Common myeloid progenitor, CD34-positive (primary cell): ENCODE data around the gene MXD1. TPM values are rescaled to one million over a fixed set of nuclear protein-coding genes. Genes with fewer than 3 reads are reported as not detected.
"Not testable (repeated sequence)": the region's sequence is repeated elsewhere in the genome, so short reads cannot be mapped to it uniquely, and the experiment has no call there.

ENCODE experiments used
- CTCF ChIA-PET: fragments of 350-600 bp; sonication (Branson Sonifier 250); formaldehyde crosslinking; loops from one replicate; lab custom pipeline; 2021; ENCODE audit warnings: antibody characterized with exemption; lab: Charles Lee
- POLR2A ChIA-PET: fragments of 350-600 bp; sonication (Branson Sonifier 250); formaldehyde crosslinking; loops from one replicate; lab custom pipeline; 2021; ENCODE audit warnings: antibody characterized with exemption; lab: Charles Lee
- DNase-seq, 3 donors: peaks; one replicate each; pipeline versions ENCODE4 v3.0.0 to v3.0.0-alpha.2; 2013
- H3K27ac ChIP-seq, 2 experiments: 1 replicate in 1 of 2; 2 replicates in 1 of 2; pipeline ENCODE4 v1.7.0; 2013; ENCODE audit warnings: inconsistent platforms in 2 of 2, low read length in 2 of 2, mild to moderate bottlenecking in 2 of 2, low read depth in 1 of 2, moderate library complexity in 1 of 2; ENCODE audit not compliant: severe bottlenecking in 2 of 2, insufficient read depth in 1 of 2, poor library complexity in 1 of 2
- H3K27me3 ChIP-seq, 5 experiments: replicated peaks in 2 of 5; 1 replicate in 3 of 5; 2 replicates in 2 of 5; pipeline versions ENCODE4 v1.6.1 to v1.7.0; 2013; ENCODE audit warnings: low read length in 4 of 5, mild to moderate bottlenecking in 2 of 5, moderate library complexity in 2 of 5, inconsistent platforms in 1 of 5; ENCODE audit not compliant: insufficient read depth in 5 of 5, control insufficient read depth in 4 of 5
- H3K36me3 ChIP-seq, 4 experiments: 1 replicate in 2 of 4; 2 replicates in 2 of 4; pipeline versions ENCODE4 v1.6.1 to v1.7.0; 2013; ENCODE audit warnings: low read length in 3 of 4, control low read depth in 1 of 4, mild to moderate bottlenecking in 1 of 4; ENCODE audit not compliant: control insufficient read depth in 4 of 4, insufficient read depth in 4 of 4
- H3K4me1 ChIP-seq, 4 experiments: 1 replicate in 3 of 4; 2 replicates in 1 of 4; pipeline versions ENCODE4 v1.6.1 to v1.7.1; 2013; ENCODE audit warnings: low read length in 3 of 4, mild to moderate bottlenecking in 3 of 4, control low read depth in 1 of 4, inconsistent platforms in 1 of 4, moderate library complexity in 1 of 4; ENCODE audit not compliant: control insufficient read depth in 4 of 4, insufficient read depth in 4 of 4; ENCODE audit errors: control extremely low read depth in 1 of 4
- H3K4me3 ChIP-seq, 7 experiments: 1 replicate in 4 of 7; 2 replicates in 3 of 7; pipeline versions ENCODE4 v1.5.1 to v1.7.0; 2013; ENCODE audit warnings: mild to moderate bottlenecking in 7 of 7, low read length in 6 of 7, moderate library complexity in 6 of 7, inconsistent platforms in 2 of 7, low read depth in 2 of 7, control low read depth in 1 of 7; ENCODE audit not compliant: insufficient read depth in 4 of 7, control insufficient read depth in 1 of 7; ENCODE audit errors: extremely low read depth in 1 of 7
- H3K9me3 ChIP-seq, 5 experiments: 1 replicate in 4 of 5; 2 replicates in 1 of 5; pipeline versions ENCODE4 v1.6.1 to v1.7.1; 2013; ENCODE audit warnings: low read length in 4 of 5, mild to moderate bottlenecking in 2 of 5, inconsistent platforms in 1 of 5, low read depth in 1 of 5, moderate library complexity in 1 of 5; ENCODE audit not compliant: control insufficient read depth in 4 of 5, insufficient read depth in 2 of 5; ENCODE audit errors: control extremely low read depth in 1 of 5
- WGBS: methylation state at CpG from one replicate; pipeline ENCODE4 v1.1.5; 2013; ENCODE audit not compliant: insufficient coverage; 5-methylcytosine and 5-hydroxymethylcytosine counted together
- polyA plus RNA-seq: library from polyadenylated mRNA; unstranded; fragments of 120-200 nt; gene quantifications from one replicate; pipeline ENCODE4 v1.2.1, GENCODE V29; 2013

MXD1 gene, protein sequence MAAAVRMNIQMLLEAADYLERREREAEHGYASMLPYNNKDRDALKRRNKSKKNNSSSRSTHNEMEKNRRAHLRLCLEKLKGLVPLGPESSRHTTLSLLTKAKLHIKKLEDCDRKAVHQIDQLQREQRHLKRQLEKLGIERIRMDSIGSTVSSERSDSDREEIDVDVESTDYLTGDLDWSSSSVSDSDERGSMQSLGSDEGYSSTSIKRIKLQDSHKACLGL
- 46.8 TPM for polyA plus RNA-seq

DNA sequence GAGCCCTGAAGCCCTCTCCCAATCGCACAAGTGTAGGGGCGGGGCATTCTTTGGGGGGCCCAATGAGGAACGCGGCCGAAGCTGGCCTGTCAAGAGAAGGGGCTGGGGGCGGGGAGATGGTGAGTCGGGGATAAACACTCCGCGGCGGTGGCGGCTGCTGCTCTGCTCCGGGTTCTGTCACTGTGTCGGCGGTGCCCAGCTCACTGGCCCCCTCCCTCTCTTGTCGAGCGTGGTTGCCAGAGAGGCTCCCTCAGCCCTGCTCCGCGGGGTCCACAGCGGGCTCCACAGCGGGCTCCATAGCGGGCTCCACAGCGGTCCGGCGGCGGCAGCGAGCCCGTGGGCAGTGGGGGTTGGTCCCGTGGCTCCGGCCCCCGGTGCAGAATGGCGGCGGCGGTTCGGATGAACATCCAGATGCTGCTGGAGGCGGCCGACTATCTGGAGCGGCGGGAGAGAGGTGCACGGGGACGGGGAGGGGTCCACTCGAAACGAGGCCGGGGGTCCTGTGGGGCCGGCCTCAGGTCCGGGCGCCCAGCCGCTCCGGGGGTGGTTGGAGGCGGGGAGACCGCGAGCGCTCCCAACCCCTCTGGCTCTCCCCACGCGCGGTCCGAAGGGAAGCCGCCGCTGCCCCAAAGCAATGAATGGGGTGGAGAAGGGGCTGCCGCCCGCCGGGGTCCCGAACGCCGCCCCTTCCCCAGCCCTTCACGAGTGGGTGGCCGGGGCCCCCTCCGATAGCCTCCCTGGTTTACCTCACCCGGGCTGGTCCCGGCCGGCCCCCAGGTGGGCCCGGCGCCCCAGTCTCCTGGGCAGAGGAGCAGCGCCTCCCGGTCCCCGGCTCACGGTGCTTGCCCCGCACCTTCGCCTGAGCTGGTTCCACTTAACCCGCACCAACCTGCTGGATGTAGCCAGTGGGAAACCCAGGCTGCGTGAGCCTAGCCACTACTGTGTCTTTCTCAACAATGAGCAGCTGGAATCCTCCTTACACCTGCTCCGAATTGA is at the start of gene MXD1:
Gene MXD1, plus strand, starts transcription at position 160 of the 996 bp plus-strand sequence. Its CDS starts 222 bp downstream, at position 382.
- Histone ChIP-seq H3K27ac (peak within 1 kb of the TSS; percentile 72 to 90), H3K4me3 (peak within 1 kb of the TSS; percentile 84 to 92 (median 87)), H3K36me3 (peaks cover 0 to 17% (median 5%) of the 10 kb centered on the region in 4 experiments), H3K4me1 (peaks cover 6 to 49% (median 32%) of the 10 kb centered on the region in 4 experiments), H3K27me3 (no peaks in the 10 kb centered on the region), H3K9me3 (no peaks in the 10 kb centered on the region)
- WGBS: under 1% methylated on average over 34 of the region's 81 CpGs
- DNase-seq: no peak
- CTCF ChIA-PET: interaction anchor here (0.6 to 6.8 kb wide), 19 partner anchors 19 to 386 kb away, joined by 3 to 96 read pairs (median 3); partner anchors contain the start of genes C2orf42 and FAM136A
- POLR2A ChIA-PET: interaction anchor here (0.6 to 2.4 kb wide), 22 partner anchors 9 to 378 kb away, joined by 3 to 18 read pairs (median 4); partner anchors contain the start of genes SNRNP27 and SNRPG

DNA sequence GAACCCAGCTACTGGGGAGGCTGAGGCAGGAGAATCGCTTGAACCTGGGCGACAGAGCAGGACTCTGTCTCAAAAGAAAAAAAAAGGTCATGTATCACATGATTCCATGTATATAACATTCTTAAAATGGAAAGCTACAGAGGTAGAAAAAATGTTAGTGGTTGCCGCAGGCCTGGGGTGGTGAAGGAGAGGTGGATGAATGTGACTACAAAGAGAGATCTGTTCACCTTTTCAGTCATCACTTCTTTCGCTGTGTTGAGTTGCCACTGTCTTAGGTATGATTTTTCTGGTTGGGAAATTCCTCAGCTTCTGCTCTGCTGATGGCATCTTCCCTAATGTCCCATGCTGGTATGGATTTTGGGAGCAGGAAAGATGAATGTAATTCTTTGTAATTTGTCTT is 26.5 kb upstream of the MXD1 start:
- Histone ChIP-seq H3K4me3 (no peak overlapping the region), H3K27me3 (no peaks in the 10 kb centered on the region), H3K27ac (no peak overlapping the region), H3K9me3 (no peaks in the 10 kb centered on the region), H3K4me1 (peaks cover 0 to 2% (median 2%) of the 10 kb centered on the region in 4 experiments), H3K36me3 (no peaks in the 10 kb centered on the region)
- DNase-seq: no peak
- ChIA-PET CTCF (interaction anchor here (1.3 kb wide), 1 partner anchor 24 kb away, joined by 3 read pairs; no protein-coding TSS in a partner anchor), POLR2A (interaction anchor here (0.6 kb wide), 1 partner anchor 1061 kb away, joined by 3 read pairs; no protein-coding TSS in a partner anchor)
- WGBS: no CpG with 5 or more reads among the region's 4 CpGs

DNA sequence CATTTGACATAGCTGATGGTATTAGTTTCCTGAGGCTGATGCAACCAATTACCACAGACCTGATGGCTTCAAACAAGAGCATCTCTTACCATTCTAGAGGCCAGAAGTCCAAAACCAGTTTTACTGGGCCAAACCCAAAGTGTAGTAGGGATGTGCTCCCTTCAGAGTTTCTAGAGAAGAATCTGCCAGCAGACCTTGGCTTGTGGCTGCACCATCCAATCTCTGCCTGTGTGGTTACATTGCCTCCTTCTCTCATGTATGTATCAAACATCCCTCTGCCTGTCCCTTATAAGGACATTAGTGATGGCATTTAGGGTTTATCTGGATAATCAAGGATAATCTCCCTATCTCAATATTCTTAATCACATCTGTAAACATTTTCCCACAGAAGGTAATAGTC is 25.6 kb upstream of the MXD1 start:
- ChIA-PET POLR2A (interaction anchor here (0.6 kb wide), 1 partner anchor 1060 kb away, joined by 3 read pairs; no protein-coding TSS in a partner anchor), CTCF (interaction anchor here (0.6 to 1.3 kb wide), 3 partner anchors 9 to 139 kb away, joined by 3 to 4 read pairs (median 3); no protein-coding TSS in a partner anchor)
- no peak overlapping the region for H3K27ac ChIP-seq
- H3K27me3 ChIP-seq: no peaks in the 10 kb centered on the region
- no peak for DNase-seq
- no peaks in the 10 kb centered on the region for H3K36me3 ChIP-seq
- H3K4me1 ChIP-seq: peaks cover 0 to 5% (median 4%) of the 10 kb centered on the region in 4 experiments
- H3K9me3 ChIP-seq: no peaks in the 10 kb centered on the region
- no peak overlapping the region for H3K4me3 ChIP-seq

DNA sequence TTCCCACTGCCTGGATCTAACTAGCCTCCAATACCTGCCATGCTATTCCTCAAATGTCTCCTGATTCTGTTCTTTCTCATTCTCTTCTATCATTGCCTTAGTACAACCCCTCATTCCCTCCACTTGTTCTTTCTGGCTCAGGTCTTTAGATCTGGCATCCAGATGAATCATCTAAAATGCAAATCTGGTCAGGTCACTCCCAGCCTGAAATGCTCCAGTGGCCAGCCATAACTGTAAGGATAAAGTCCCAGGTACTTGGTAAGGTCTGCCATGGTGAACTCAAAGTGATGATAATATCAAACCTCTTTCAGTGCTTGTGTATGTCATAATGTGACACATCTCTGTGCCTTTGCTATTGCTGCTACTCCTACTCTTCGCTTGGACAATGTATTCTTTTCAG is 24.0 kb upstream of the MXD1 start:
- WGBS: no CpG with 5 or more reads among the region's 1 CpG
- Histone ChIP-seq H3K36me3 (peaks cover 0 to 2% (median under 1%) of the 10 kb centered on the region in 4 experiments), H3K27me3 (no peaks in the 10 kb centered on the region), H3K9me3 (no peaks in the 10 kb centered on the region), H3K4me3 (no peak overlapping the region), H3K27ac (no peak overlapping the region), H3K4me1 (peaks cover 4 to 14% (median 9%) of the 10 kb centered on the region in 4 experiments)
- CTCF ChIA-PET: no interaction called here
- POLR2A ChIA-PET: no interaction called here
- DNase-seq: no peak

DNA sequence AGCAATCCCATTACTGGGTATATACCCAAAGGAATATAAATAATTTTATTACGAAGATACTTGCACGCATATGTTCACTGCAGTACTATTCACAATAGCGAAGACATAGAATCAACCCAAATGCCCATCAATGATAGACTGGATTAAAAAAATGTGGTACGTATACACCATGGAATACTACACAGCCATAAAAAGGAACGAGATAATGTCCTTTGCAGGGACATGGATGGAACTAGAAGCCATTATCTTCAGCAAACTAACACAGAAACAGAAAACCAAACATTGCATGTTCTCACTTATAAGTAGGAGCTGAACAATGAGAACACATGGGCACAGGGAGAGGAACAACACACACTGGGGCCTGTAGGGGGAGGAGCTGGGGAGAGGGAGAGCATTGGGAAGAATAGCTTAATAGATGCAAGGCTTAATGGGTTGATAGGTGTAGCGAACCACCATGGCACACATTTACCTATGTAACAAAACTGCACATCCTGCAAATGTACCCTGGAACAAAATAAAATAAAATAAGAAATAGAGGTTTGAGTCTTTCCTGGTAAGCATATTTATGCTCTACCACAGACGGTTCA is 22.0 kb upstream of the MXD1 start:
- 100% methylated on average over 1 of the region's 7 CpGs for WGBS
- H3K27me3 ChIP-seq, H3K9me3 ChIP-seq, CTCF ChIA-PET, DNase-seq: not testable (repeated sequence)
- Histone ChIP-seq H3K27ac (peak overlapping the region in 1 of 2 experiments; percentile 90), H3K36me3 (peaks cover 0 to 18% (median 9%) of the 10 kb centered on the region in 4 experiments), H3K4me3 (peak overlapping the region in 5 of 7 experiments; percentile 87 to 95 (median 92)), H3K4me1 (peaks cover 4 to 14% (median 9%) of the 10 kb centered on the region in 4 experiments)
- POLR2A ChIA-PET: interaction anchor here (0.6 to 1.8 kb wide), 2 partner anchors 21 to 427 kb away, joined by 3 to 5 read pairs; partner anchors contain the start of gene MXD1
